GM19238 (cell line): Measurements from ENCODE around the gene ANGPTL4.
"Not testable (repeated sequence)": the region's sequence is repeated elsewhere in the genome, so short reads cannot be mapped to it uniquely, and the experiment has no call there.

Experiments used
- DNase-seq: peaks from one replicate; pipeline ENCODE4 v3.0.0; 2011; ENCODE audit warnings: low spot score; ENCODE audit not compliant: insufficient read length

ANGPTL4 gene

GRCh38 chr19:8361921-8362793 is 1.8 kb upstream of the ANGPTL4 start:
- DNase-seq = no peak

GRCh38 chr19:8366121-8366581 is 2.2 kb downstream of the ANGPTL4 start:
- no peak for DNase-seq

GRCh38 chr19:8366961-8367326 is 3.0 kb downstream of the ANGPTL4 start:
- no peak for DNase-seq

GRCh38 chr19:8367327-8368001 is 3.5 kb downstream of the ANGPTL4 start:
- DNase-seq = no peak

GRCh38 chr19:8370176-8371010 is 6.4 kb downstream of the ANGPTL4 start:
- DNase-seq = no peak

GRCh38 chr19:8371011-8371804 is 7.3 kb downstream of the ANGPTL4 start:
- no peak for DNase-seq

GRCh38 chr19:8373867-8374813 is 10.2 kb downstream of the ANGPTL4 start:
- DNase-seq = no peak

- DNase-seq = not testable (repeated sequence)
Observed at GRCh38 chr19:8375766-8376165, 11.8 kb downstream of the ANGPTL4 start.

- not testable (repeated sequence) for DNase-seq
Observed at GRCh38 chr19:8376373-8376974, 12.5 kb downstream of the ANGPTL4 start.

- DNase-seq = no peak
Observed at GRCh38 chr19:8377598-8377997, 13.6 kb downstream of the ANGPTL4 start.

- DNase-seq = not testable (repeated sequence)
Observed at GRCh38 chr19:8379156-8379891, 15.4 kb downstream of the ANGPTL4 start.

- not testable (repeated sequence) for DNase-seq
Observed at GRCh38 chr19:8384569-8384968, 20.6 kb downstream of the ANGPTL4 start.

GRCh38 chr19:8385103-8385502 is 21.1 kb downstream of the ANGPTL4 start:
- DNase-seq = not testable (repeated sequence)

- DNase-seq = not testable (repeated sequence)
Observed at GRCh38 chr19:8385566-8385965, 21.6 kb downstream of the ANGPTL4 start.

- DNase-seq = not testable (repeated sequence)
Observed at GRCh38 chr19:8386419-8386818, 22.5 kb downstream of the ANGPTL4 start.

- DNase-seq = no peak
Observed at GRCh38 chr19:8386990-8387389, 23.0 kb downstream of the ANGPTL4 start.

GRCh38 chr19:8387688-8388611 is 24.0 kb downstream of the ANGPTL4 start:
- no peak for DNase-seq

GRCh38 chr19:8388612-8388958 is 24.6 kb downstream of the ANGPTL4 start:
- DNase-seq = no peak
